ENCODE data around the gene NSG1. TPM values are rescaled to one million over a fixed set of nuclear protein-coding genes. Genes with fewer than 3 reads are reported as not detected.

The NSG1 gene
- total and polyA plus RNA-seq, 9 of the 15 experiments (the other 6 are each of a cell fraction or from before 2014, with no cell fraction given) = not detected

GRCh38 chr4:4436244-4436823 lies 49.4 kb downstream of the NSG1 start (continued):
- TF ChIP-seq STAT6 (CRISPR knock-in tag; IDR thresholded peaks at IDR 0.05) = no peak
- no peak for TF ChIP-seq TAF7 (tag; IDR thresholded peaks at IDR 0.05)
- no peak for TF ChIP-seq STAT5A (IDR thresholded peaks at IDR 0.05; ENCODE audit: borderline replicate concordance, low read length)
- TF ChIP-seq CHCHD3 (CRISPR knock-in tag; IDR thresholded peaks at IDR 0.05) = no peak
- TF ChIP-seq SNAPC5 (CRISPR knock-in tag; IDR thresholded peaks at IDR 0.05) = no peak
- no peak for TF ChIP-seq NEUROD1 (IDR thresholded peaks at IDR 0.05; ENCODE audit: borderline replicate concordance, low read depth, low read length, partially characterized antibody)
- no peak for TF ChIP-seq USF2 (CRISPR knock-in tag; IDR thresholded peaks at IDR 0.05)
